ENCODE measurements around the gene STKLD1.

STKLD1 gene

GRCh38 chr9:133346021-133346785 lies 30.0 kb upstream of the STKLD1 start:
- no peak for DNase-seq

- no peak for DNase-seq
These were observed 28.6 kb upstream of the STKLD1 start for GRCh38 chr9:133347515-133347984.

- peak; percentile 91 for DNase-seq
These were observed 28.0 kb upstream of the STKLD1 start, which contains the start of the genes MED22 and RPL7A for GRCh38 chr9:133347985-133348717. TSS of gene MED22 (minus strand) at chr9:133348131. CDS start at chr9:133346662, 1,469 bp downstream. TSS of gene RPL7A (plus strand) at chr9:133348218. CDS start at chr9:133348244, 26 bp downstream.

GRCh38 chr9:133348718-133349573 lies 27.2 kb upstream of the STKLD1 start:
- DNase-seq: no peak

GRCh38 chr9:133349965-133350616 lies 26.1 kb upstream of the STKLD1 start:
- DNase-seq: no peak

- no peak for DNase-seq
These were observed 24.6 kb upstream of the STKLD1 start for GRCh38 chr9:133351526-133351907.

GRCh38 chr9:133351908-133352634 lies 24.1 kb upstream of the STKLD1 start:
- DNase-seq: no peak

- DNase-seq: no peak
These were observed 23.4 kb upstream of the STKLD1 start for GRCh38 chr9:133352635-133353340.

GRCh38 chr9:133353548-133353947 lies 22.6 kb upstream of the STKLD1 start:
- no peak for DNase-seq

- DNase-seq: no peak
These were observed 21.4 kb upstream of the STKLD1 start for GRCh38 chr9:133354766-133355165.

- DNase-seq: no peak
These were observed 20.2 kb upstream of the STKLD1 start for GRCh38 chr9:133355881-133356357.

- peak; percentile 91 for DNase-seq
These were observed 19.6 kb upstream of the STKLD1 start, which contains the start of the genes SURF1 and SURF2 for GRCh38 chr9:133356391-133357091. TSS of gene SURF1 (minus strand) at chr9:133356487. CDS start at chr9:133356453, 34 bp downstream. TSS of gene SURF2 (plus strand) at chr9:133356550. CDS start at chr9:133356593, 43 bp downstream.

GRCh38 chr9:133357656-133358055 lies 18.5 kb upstream of the STKLD1 start:
- DNase-seq: no peak

- DNase-seq: no peak
These were observed 16.6 kb upstream of the STKLD1 start for GRCh38 chr9:133359399-133360175.

- DNase-seq: no peak
These were observed 15.5 kb upstream of the STKLD1 start for GRCh38 chr9:133360400-133361393.

- DNase-seq: no peak
These were observed 14.6 kb upstream of the STKLD1 start for GRCh38 chr9:133361507-133362092.

- no peak for DNase-seq
These were observed 13.7 kb upstream of the STKLD1 start for GRCh38 chr9:133362359-133363044.
